WTC11 (cell line): ENCODE data around the gene ANTXR2. TPM values are rescaled to one million over a fixed set of nuclear protein-coding genes. Genes with fewer than 3 reads are reported as not detected.

Source experiments
- ATAC-seq: fragments of 200-7000 bp; cut with Tn5 transposase; 2 replicates; pipeline ENCODE4 v1.10.0; 2021; ENCODE audit warnings: mild to moderate bottlenecking, moderate library complexity
- CTCF ChIA-PET: fragments of 300-600 bp; sonication (Branson Sonifier 250); formaldehyde crosslinking; loops from one replicate; lab custom pipeline; 2021; ENCODE audit warnings: antibody characterized with exemption; lab: Charles Lee
- POLR2A ChIA-PET: fragments of 350-600 bp; sonication (Branson Sonifier 250); formaldehyde crosslinking; loops from one replicate; lab custom pipeline; 2021; ENCODE audit warnings: antibody characterized with exemption; lab: Charles Lee
- DNase-seq: peaks from one replicate; pipeline ENCODE4 v3.0.0; 2021; ENCODE audit warnings: low spot score
- H3K27ac Mint-ChIP-seq: 2 replicates; pipeline ENCODE4 v1.8.0; 2021; ENCODE audit warnings: mixed read lengths
- H3K27me3 Mint-ChIP-seq: 2 replicates; pipeline ENCODE4 v1.8.0; 2021; ENCODE audit warnings: low read depth, mild to moderate bottlenecking, moderate library complexity, mixed read lengths
- H3K36me3 Mint-ChIP-seq: 2 replicates; pipeline ENCODE4 v1.8.0; 2021; ENCODE audit warnings: mixed read lengths
- H3K4me1 Mint-ChIP-seq: 2 replicates; pipeline ENCODE4 v1.8.0; 2022; ENCODE audit warnings: mixed read lengths
- H3K4me3 Mint-ChIP-seq: 2 replicates; pipeline ENCODE4 v1.8.0; 2021; ENCODE audit warnings: mild to moderate bottlenecking, moderate library complexity, mixed read lengths
- H3K9me3 Mint-ChIP-seq: 2 replicates; pipeline ENCODE4 v1.8.0; 2021; ENCODE audit warnings: mixed read lengths
- ARID4B ChIP-seq: sonication (generic); formaldehyde crosslinking; IDR thresholded peaks from 2 replicates; pipeline ENCODE4 v1.8.0; 2023; ENCODE audit warnings: missing genetic modification reagents, mild to moderate bottlenecking, borderline replicate concordance
- CTCF ChIP-seq: fragments of 200-600 bp; IDR thresholded peaks from 2 replicates; pipeline ENCODE4 v1.8.0; 2022; ENCODE audit warnings: antibody characterized with exemption
- ERG ChIP-seq: fragments of 250-450 bp; sonication (Bioruptor Pico); IDR thresholded peaks from 2 replicates; pipeline ENCODE4 v1.8.0; 2021; ENCODE audit warnings: mild to moderate bottlenecking
- ESRRA ChIP-seq: sonication (generic); formaldehyde crosslinking; IDR thresholded peaks from 2 replicates; pipeline ENCODE4 v1.8.1; 2022; ENCODE audit warnings: mild to moderate bottlenecking, missing genetic modification reagents, borderline replicate concordance
- ETV6 ChIP-seq: sonication (generic); formaldehyde crosslinking; IDR thresholded peaks from 2 replicates; pipeline ENCODE4 v1.8.1; 2022; ENCODE audit warnings: mild to moderate bottlenecking, missing genetic modification reagents
- FOXP4 ChIP-seq: sonication (generic); formaldehyde crosslinking; IDR thresholded peaks from 2 replicates; pipeline ENCODE4 v1.8.0; 2022; ENCODE audit warnings: mild to moderate bottlenecking, missing genetic modification reagents
- HMGXB4 ChIP-seq: sonication (generic); formaldehyde crosslinking; IDR thresholded peaks from 2 replicates; pipeline ENCODE4 v1.8.1; 2023; ENCODE audit warnings: mild to moderate bottlenecking, moderate library complexity, missing genetic modification reagents
- IRF2 ChIP-seq: sonication (generic); formaldehyde crosslinking; IDR thresholded peaks from 2 replicates; pipeline ENCODE4 v1.8.0; 2022; ENCODE audit warnings: low read depth, missing genetic modification reagents, borderline replicate concordance
- MXD4 ChIP-seq: fragments of 250-450 bp; sonication (Bioruptor Pico); IDR thresholded peaks from 2 replicates; pipeline ENCODE4 v1.8.0; 2021; ENCODE audit warnings: mild to moderate bottlenecking, moderate library complexity, borderline replicate concordance
- NR2C2 ChIP-seq: sonication (generic); formaldehyde crosslinking; IDR thresholded peaks from 2 replicates; pipeline ENCODE4 v1.8.0; 2022; ENCODE audit warnings: mild to moderate bottlenecking, missing genetic modification reagents
- NR3C1 ChIP-seq: sonication (generic); formaldehyde crosslinking; conservative IDR thresholded peaks from 2 replicates; pipeline ENCODE4 v1.8.1; 2023; ENCODE audit warnings: low read depth, mild to moderate bottlenecking, missing genetic modification reagents
- PREB ChIP-seq: sonication (generic); formaldehyde crosslinking; IDR thresholded peaks from 2 replicates; pipeline ENCODE4 v1.8.1; 2022; ENCODE audit warnings: mild to moderate bottlenecking, missing genetic modification reagents, moderate library complexity, borderline replicate concordance
- RORB ChIP-seq: fragments of 250-450 bp; sonication (Bioruptor Pico); IDR thresholded peaks from 2 replicates; pipeline ENCODE4 v1.9.0; 2021; ENCODE audit warnings: mild to moderate bottlenecking
- STAT6 ChIP-seq: sonication (generic); formaldehyde crosslinking; conservative IDR thresholded peaks from 2 replicates; pipeline ENCODE4 v1.8.1; 2023; ENCODE audit warnings: mild to moderate bottlenecking, low read depth, missing genetic modification reagents, moderate library complexity
- TEAD4 ChIP-seq: sonication (generic); formaldehyde crosslinking; IDR thresholded peaks from 2 replicates; pipeline ENCODE4 v1.8.0; 2022; ENCODE audit warnings: mild to moderate bottlenecking, missing genetic modification reagents
- ZMAT4 ChIP-seq: fragments of 250-450 bp; sonication (Bioruptor Pico); IDR thresholded peaks from 2 replicates; pipeline ENCODE4 v1.9.0; 2021; ENCODE audit warnings: mild to moderate bottlenecking
- ZNF263 ChIP-seq: sonication (generic); formaldehyde crosslinking; IDR thresholded peaks from 2 replicates; pipeline ENCODE4 v1.8.1; 2022; ENCODE audit warnings: low read depth, mild to moderate bottlenecking, moderate library complexity, missing genetic modification reagents
- ZNF396 ChIP-seq: fragments of 250-450 bp; sonication (Bioruptor Pico); IDR thresholded peaks from 2 replicates; pipeline ENCODE4 v1.8.0; 2021; ENCODE audit warnings: mild to moderate bottlenecking, moderate library complexity, borderline replicate concordance
- total RNA-seq: library from RNA; stranded (reverse); gene quantifications from 3 replicates; pipeline ENCODE4 v1.2.3, GENCODE V29; 2021

Gene ANTXR2
- total RNA-seq, 1 experiment from 2014 or later = 9.9 TPM

- no peak for TF ChIP-seq HMGXB4 (CRISPR knock-in tag)
These were observed 40.6 kb upstream of the ANTXR2 start (continued) for GRCh38 chr4:80113615-80114014.

GRCh38 chr4:80112236-80112635 is 39.2 kb upstream of the ANTXR2 start:
- Mint-ChIP-seq H3K9me3 (peaks cover 16% of the 10 kb centered on the region), H3K27me3 (peaks cover 4% of the 10 kb centered on the region; the same call in 1 of the 2 replicates), H3K4me3 (no peak overlapping the region), H3K4me1 (no peaks in the 10 kb centered on the region), H3K36me3 (peaks cover 4% of the 10 kb centered on the region; the same call in 1 of the 2 replicates), H3K27ac (no peak overlapping the region)
- ChIA-PET POLR2A (no interaction called here), CTCF (no interaction called here)
- no peak for DNase-seq
- ATAC-seq = no peak
- TF ChIP-seq ZNF396 (CRISPR knock-in tag) (no peak), CTCF (no peak), RORB (no peak), ARID4B (no peak), IRF2 (CRISPR knock-in tag) (no peak), ETV6 (CRISPR knock-in tag) (no peak), FOXP4 (no peak), MXD4 (CRISPR knock-in tag) (no peak), NR2C2 (CRISPR knock-in tag) (no peak), ZNF263 (CRISPR knock-in tag) (no peak), PREB (no peak), STAT6 (CRISPR knock-in tag) (no peak), ZMAT4 (CRISPR knock-in tag) (no peak), ERG (no peak), TEAD4 (CRISPR knock-in tag) (no peak), NR3C1 (CRISPR knock-in tag) (no peak), ESRRA (CRISPR knock-in tag) (no peak)
